Right lobe of liver (tissue), 6 donors: ENCODE data around the gene PDE7B. TPM values are rescaled to one million over a fixed set of nuclear protein-coding genes. Genes with fewer than 3 reads are reported as not detected.

Experiments used
- ATAC-seq, 4 donors: fragments of 200-7000 bp; cut with Tn5 transposase; one replicate each; pipeline ENCODE4 v1.9.1; 2020; ENCODE audit warnings: mild to moderate bottlenecking in 4 of 4, moderate library complexity in 4 of 4
- DNase-seq, 3 donors: peaks; one replicate each; pipeline ENCODE4 v3.0.0-alpha.2; 2020
- H3K27ac ChIP-seq, 3 donors: fragments of 200-600 bp; one replicate each; pipeline ENCODE4 v1.8.0; 2022
- H3K27me3 ChIP-seq, 2 donors: fragments of 200-600 bp; one replicate each; pipeline ENCODE4 v1.8.0; 2022
- H3K36me3 ChIP-seq, 4 donors: fragments of 200-600 bp; sonication (generic) in 1 of 4; one replicate each; pipeline versions ENCODE4 v1.5.1 to v1.8.0; 2017 to 2022; ENCODE audit warnings: control low read depth in 1 of 4
- H3K4me1 ChIP-seq, 4 donors: fragments of 200-600 bp; sonication (generic) in 1 of 4; one replicate each; pipeline versions ENCODE4 v1.5.1 to v1.8.0; 2017 to 2022; ENCODE audit warnings: control low read depth in 1 of 4
- H3K4me3 ChIP-seq, 3 donors: fragments of 200-600 bp; one replicate each; pipeline ENCODE4 v1.8.0; 2022
- H3K9me3 ChIP-seq, 4 donors: fragments of 200-600 bp; sonication (generic) in 1 of 4; one replicate each; pipeline versions ENCODE4 v1.5.1 to v1.8.0; 2017 to 2022; ENCODE audit warnings: control low read depth in 1 of 4
- CTCF ChIP-seq, 4 donors: fragments of 200-600 bp in 3 of 4; fragments of 450-650 bp in 1 of 4; IDR thresholded peaks; one replicate each; pipeline versions ENCODE4 v1.5.1 to v1.8.0; 2016 to 2022; ENCODE audit warnings: antibody characterized with exemption in 4 of 4, mild to moderate bottlenecking in 2 of 4
- POLR2A ChIP-seq: fragments of 450-650 bp; IDR thresholded peaks from one replicate; pipeline ENCODE4 v1.6.1; 2017; ENCODE audit warnings: antibody characterized with exemption, mild to moderate bottlenecking
- WGBS: methylation state at CpG from one replicate; pipeline ENCODE4 v1.1.6; 2018; ENCODE audit warnings: low coverage, low lambda C conversion rate; ENCODE audit not compliant: insufficient coverage; ENCODE audit errors: missing lambda C conversion rate; 5-methylcytosine and 5-hydroxymethylcytosine counted together
- intact Hi-C, 2 donors: fragments of 100-400 bp; cut with DNase I; formaldehyde crosslinking; loops; one replicate each; pipeline versions ENCODE4 v1.11.2 to v1.14.1; 2022
- total RNA-seq, 6 experiments: library from RNA; depleted of rRNA in 2 of 6; stranded (reverse); fragments of >200 nt in 2 of 6; fragmentation: NEBNext Ultra II Directional in 3 of 6; extraction: Animal tissue kit (Norgen Biotek cat#: 25700) in 3 of 6; gene quantifications; one replicate each; pipeline versions ENCODE4 v1.1.0 to v1.2.4, GENCODE V29; 2016 to 2023
- donor health status: DM: no; HTN: yes; CAD: no.
- donor health status: DM: no; HTN: no; CAD: no.
- donor health status: DM: no; HTN: no; CAD: no.
- donor health status: DM: no; HTN: yes; CAD: no.
- donor health status: DM: no; HTN: yes; CAD: no.

The PDE7B gene
- total RNA-seq, 6 experiments from 2014 or later: 1.1 to 5.1 (median 1.9) TPM

DNA sequence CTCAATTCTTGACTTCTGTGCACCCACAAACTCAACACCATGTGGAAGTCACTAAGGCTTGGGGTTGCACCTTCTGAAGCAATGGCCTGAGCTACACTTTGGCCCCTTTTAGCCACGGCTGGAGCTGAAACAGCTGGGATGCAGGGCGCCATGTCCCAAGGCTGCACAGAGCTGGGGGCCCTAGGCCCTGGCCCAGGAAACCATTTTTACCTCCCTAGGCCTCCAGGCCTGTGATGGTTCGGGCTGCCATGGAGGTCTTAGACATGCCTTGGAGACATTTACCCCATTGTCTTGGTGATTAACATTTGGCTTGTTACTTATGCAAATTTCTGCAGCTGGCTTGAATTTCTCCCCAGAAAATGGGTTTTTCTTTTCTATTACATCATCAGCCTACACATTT is 311.8 kb downstream of the PDE7B start:
- Histone ChIP-seq H3K4me3 (no peak overlapping the region), H3K27ac (no peak overlapping the region), H3K36me3 (no peaks in the 10 kb centered on the region), H3K9me3 (no peaks in the 10 kb centered on the region), H3K27me3 (no peaks in the 10 kb centered on the region), H3K4me1 (peaks cover 0 to 12% (median 5%) of the 10 kb centered on the region in 4 donors)
- intact Hi-C loops: no loop called here
- no peak for ATAC-seq
- TF ChIP-seq POLR2A (no peak), CTCF (IDR thresholded peaks at IDR 0.05) (no peak)
- no peak for DNase-seq
- WGBS: no CpG with 5 or more reads among the region's 3 CpGs

- H3K36me3 ChIP-seq: no peaks in the 10 kb centered on the region
- H3K27me3 ChIP-seq: no peaks in the 10 kb centered on the region
- no peak for ATAC-seq
- DNase-seq: no peak
- H3K9me3 ChIP-seq: no peaks in the 10 kb centered on the region
- no peak overlapping the region for H3K27ac ChIP-seq
- no peaks in the 10 kb centered on the region for H3K4me1 ChIP-seq
- TF ChIP-seq CTCF (IDR thresholded peaks at IDR 0.05) (no peak), POLR2A (no peak)
- intact Hi-C loops: no loop called here
- WGBS: 86% methylated on average over 1 of the region's 1 CpG
- H3K4me3 ChIP-seq: no peak overlapping the region
Observed at GRCh38 chr6:136166815-136167214, 315.3 kb downstream of the PDE7B start.

DNA sequence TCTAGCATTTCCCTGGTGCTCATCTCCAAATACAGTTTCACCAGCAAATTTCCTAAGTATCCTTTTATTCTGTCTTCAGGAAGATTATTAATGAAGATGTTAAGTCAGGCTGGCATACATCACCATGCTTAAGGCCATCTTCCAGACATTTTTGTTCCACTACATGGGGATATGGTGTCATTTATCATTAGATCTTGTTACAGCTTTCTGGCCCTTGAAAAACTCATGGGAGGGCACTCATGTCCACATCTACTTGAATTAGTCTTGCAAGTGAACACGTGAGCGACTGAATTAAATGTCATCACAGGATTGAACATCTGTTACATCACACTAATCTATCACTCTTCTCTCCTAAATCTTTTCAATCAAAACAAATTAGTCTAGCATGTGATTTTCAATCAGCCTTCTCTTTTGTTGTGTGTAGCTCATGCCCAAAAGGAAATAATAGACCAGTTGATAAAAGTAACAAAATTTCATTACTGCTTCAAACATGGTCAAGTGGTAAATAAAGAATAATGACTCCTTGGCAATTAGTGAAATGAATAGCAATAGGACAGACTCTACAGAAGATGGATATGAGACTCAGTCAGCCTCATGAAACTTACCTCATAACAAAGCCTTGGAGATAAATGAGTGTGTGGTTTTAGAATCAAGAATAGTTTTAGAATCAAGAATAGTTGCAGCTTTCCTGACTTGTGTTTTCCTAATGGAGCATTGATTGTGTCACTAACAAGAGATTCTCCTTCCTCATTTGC is 318.1 kb downstream of the PDE7B start:
- Histone ChIP-seq H3K9me3 (no peaks in the 10 kb centered on the region), H3K36me3 (no peaks in the 10 kb centered on the region), H3K27me3 (no peaks in the 10 kb centered on the region), H3K4me3 (no peak overlapping the region), H3K4me1 (peaks cover 0 to 8% (median 3%) of the 10 kb centered on the region in 4 donors), H3K27ac (no peak overlapping the region)
- TF ChIP-seq POLR2A (no peak), CTCF (IDR thresholded peaks at IDR 0.05) (no peak)
- DNase-seq (no peak), ATAC-seq (no peak)
- intact Hi-C loops: no loop called here
- WGBS: 95% methylated on average over 2 of the region's 2 CpGs

GRCh38 chr6:136171231-136171630 is 319.7 kb downstream of the PDE7B start:
- intact Hi-C loops: no loop called here
- no peak for ATAC-seq
- Histone ChIP-seq H3K36me3 (no peaks in the 10 kb centered on the region), H3K27ac (no peak overlapping the region), H3K27me3 (no peaks in the 10 kb centered on the region), H3K9me3 (no peaks in the 10 kb centered on the region), H3K4me1 (peaks cover 0 to 19% (median 7%) of the 10 kb centered on the region in 4 donors), H3K4me3 (no peak overlapping the region)
- no peak for DNase-seq
- TF ChIP-seq CTCF (IDR thresholded peaks at IDR 0.05) (no peak), POLR2A (no peak)
- WGBS: 85% methylated on average over 2 of the region's 3 CpGs
